SK-N-SH (cell line): ENCODE measurements around the gene ZNF366. TPM values are rescaled to one million over a fixed set of nuclear protein-coding genes. Genes with fewer than 3 reads are reported as not detected.

Experiments
- CTCF ChIA-PET: fragments of 300-600, 350-600 bp; formaldehyde crosslinking; extraction: SDS; loops from one replicate; lab custom pipeline; 2021; lab: Yijun Ruan, JAX
- POLR2A ChIA-PET: fragments of 350-600 bp; sonication (Branson Sonifier 250); formaldehyde crosslinking; extraction: SDS; loops from one replicate; lab custom pipeline; 2020; ENCODE audit warnings: antibody characterized with exemption, inconsistent platforms; lab: Yijun Ruan, JAX
- DNase-seq: peaks from one replicate; pipeline ENCODE4 v3.0.0; 2012
- H2AFZ ChIP-seq: fragments of 200-600 bp; sonication (generic); 2 replicates; pipeline ENCODE4 v1.8.1; 2016; ENCODE audit warnings: antibody characterized with exemption, mild to moderate bottlenecking, low read depth
- H3F3A ChIP-seq: fragments of 200-600 bp; sonication (generic); replicated peaks from 2 replicates; pipeline ENCODE3; 2016; ENCODE audit warnings: antibody characterized with exemption, mild to moderate bottlenecking; ENCODE audit not compliant: insufficient read depth
- H3K27ac ChIP-seq, 2 experiments: fragments of 200-500 bp in 1 of 2; fragments of 200-600 bp in 1 of 2; sonication (Bioruptor generic) in 1 of 2; sonication (generic), shearing (Covaris generic) in 1 of 2; 2 replicates each; pipeline versions ENCODE4 v1.5.1 to v1.6.1; 2014 to 2016; ENCODE audit warnings: low read depth in 2 of 2, inconsistent platforms in 1 of 2, low read length in 1 of 2, mild to moderate bottlenecking in 1 of 2, mixed read lengths in 1 of 2
- H3K27me3 ChIP-seq: fragments of 200-600 bp; sonication (generic), shearing (Covaris generic); 2 replicates; pipeline ENCODE4 v1.6.1; 2016; ENCODE audit warnings: mixed run types; ENCODE audit not compliant: insufficient read depth
- H3K36me3 ChIP-seq, 2 experiments: fragments of 200-500 bp in 1 of 2; fragments of 200-600 bp in 1 of 2; sonication (Bioruptor generic) in 1 of 2; sonication (generic) in 1 of 2; replicated peaks in 1 of 2; 2 replicates each; pipeline versions ENCODE3 to v1.5.1; 2014 to 2016; ENCODE audit warnings: low read length in 1 of 2, mild to moderate bottlenecking in 1 of 2; ENCODE audit not compliant: insufficient read depth in 2 of 2, control insufficient read depth in 1 of 2
- H3K4me1 ChIP-seq, 2 experiments: fragments of 200-500 bp in 1 of 2; fragments of 200-600 bp in 1 of 2; sonication (Bioruptor generic) in 1 of 2; sonication (generic), shearing (Covaris generic) in 1 of 2; 2 replicates each; pipeline versions ENCODE4 v1.5.1 to v1.6.1; 2014 to 2016; ENCODE audit warnings: low read depth in 1 of 2, low read length in 1 of 2, mixed run types in 1 of 2; ENCODE audit not compliant: insufficient read depth in 2 of 2, control insufficient read depth in 1 of 2
- H3K4me2 ChIP-seq: fragments of 200-600 bp; sonication (generic), shearing (Covaris generic); 2 replicates; pipeline ENCODE4 v1.6.1; 2017; ENCODE audit warnings: mixed run types
- H3K4me3 ChIP-seq, 2 experiments: fragments of 200-500 bp in 1 of 2; fragments of 200-600 bp in 1 of 2; sonication (Bioruptor generic) in 1 of 2; sonication (generic), shearing (Covaris generic) in 1 of 2; 2 replicates each; pipeline versions ENCODE4 v1.5.1 to v1.8.1; 2014 to 2016; ENCODE audit warnings: low read depth in 2 of 2, inconsistent platforms in 1 of 2, low read length in 1 of 2, mild to moderate bottlenecking in 1 of 2, mixed read lengths in 1 of 2, moderate library complexity in 1 of 2
- H3K79me2 ChIP-seq: fragments of 200-600 bp; sonication (generic); 2 replicates; pipeline ENCODE4 v1.8.1; 2017; ENCODE audit warnings: mild to moderate bottlenecking; ENCODE audit not compliant: insufficient read depth
- H3K9ac ChIP-seq: fragments of 200-600 bp; sonication (generic); 2 replicates; pipeline ENCODE4 v1.6.1; 2017; ENCODE audit warnings: mixed run types
- H3K9me2 ChIP-seq: fragments of 200-600 bp; sonication (generic); 2 replicates; pipeline ENCODE4 v1.6.1; 2017; ENCODE audit warnings: mixed run types
- H3K9me3 ChIP-seq: fragments of 200-600 bp; sonication (generic); 2 replicates; pipeline ENCODE4 v1.6.1; 2017; ENCODE audit warnings: mixed run types, mild to moderate bottlenecking, moderate library complexity
- H4K20me1 ChIP-seq: fragments of 200-600 bp; sonication (generic); 2 replicates; pipeline ENCODE4 v1.6.1; 2017; ENCODE audit warnings: mild to moderate bottlenecking, mixed run types; ENCODE audit not compliant: insufficient read depth
- ELF1 ChIP-seq: IDR thresholded peaks from 2 replicates; pipeline ENCODE4 v1.4.0; 2012
- EP300 ChIP-seq, 2 experiments: IDR thresholded peaks; 2 replicates each; pipeline versions ENCODE4 v1.4.0 to v1.6.1; 2012; ENCODE audit warnings: borderline replicate concordance in 1 of 2, low read depth in 1 of 2, low read length in 1 of 2
- FOSL2 ChIP-seq: IDR thresholded peaks from 2 replicates; pipeline ENCODE4 v1.4.0; 2012; ENCODE audit warnings: low read depth, mild to moderate bottlenecking, moderate library complexity, borderline replicate concordance
- JUND ChIP-seq: IDR thresholded peaks from 2 replicates; pipeline ENCODE4 v1.4.0; 2012
- NFIC ChIP-seq: IDR thresholded peaks from 2 replicates; pipeline ENCODE4 v1.4.0; 2012; ENCODE audit warnings: borderline replicate concordance
- RCOR1 ChIP-seq: fragments of 150-350 bp; IDR thresholded peaks from 2 replicates; pipeline ENCODE4 v1.6.1; 2017; ENCODE audit warnings: antibody characterized with exemption, low read length
- RFX5 ChIP-seq: IDR thresholded peaks from 2 replicates; pipeline ENCODE4 v1.6.1; 2012; ENCODE audit warnings: mild to moderate bottlenecking, improper control_type of control experiment, low read length
- SMC3 ChIP-seq: IDR thresholded peaks from 2 replicates; pipeline ENCODE4 v1.6.1; 2012; ENCODE audit warnings: low read depth, low read length, improper control_type of control experiment
- TCF12 ChIP-seq: IDR thresholded peaks from 2 replicates; pipeline ENCODE4 v1.4.0; 2012
- TEAD4 ChIP-seq: IDR thresholded peaks from 2 replicates; pipeline ENCODE4 v1.4.0; 2012; ENCODE audit warnings: mild to moderate bottlenecking, borderline replicate concordance; ENCODE audit not compliant: insufficient read depth
- YY1 ChIP-seq: IDR thresholded peaks from 2 replicates; pipeline ENCODE4 v1.4.0; 2012; ENCODE audit warnings: low read depth, mild to moderate bottlenecking
- WGBS: methylation state at CpG from one replicate; pipeline ENCODE4 v1.1.6; 2017; ENCODE audit warnings: low lambda C conversion rate; 5-methylcytosine and 5-hydroxymethylcytosine counted together
- polyA plus RNA-seq, 3 experiments: library from polyadenylated mRNA; depleted of rRNA; stranded (reverse); fragments of >200 nt; gene quantifications; 2 replicates each; pipeline ENCODE4 v1.2.3, GENCODE V29; 2012
- TF ChIP-seq, protein P1 (sequence below): fragments of 150-350 bp; IDR thresholded peaks from 2 replicates; pipeline ENCODE4 v1.6.1; 2016; ENCODE audit warnings: mild to moderate bottlenecking, low read depth, low read length
- TF ChIP-seq, protein P2 (sequence below): IDR thresholded peaks from 2 replicates; pipeline ENCODE4 v1.4.0; 2012; ENCODE audit warnings: low read depth, borderline replicate concordance
- TF ChIP-seq, protein P3 (sequence below): IDR thresholded peaks from 2 replicates; pipeline ENCODE4; 2012
- TF ChIP-seq, protein P4 (sequence below): IDR thresholded peaks from 2 replicates; pipeline ENCODE4 v1.4.0; 2012; ENCODE audit warnings: low read depth

The ZNF366 gene
- polyA plus RNA-seq, 1 of the 3 experiments (the other 2 are of a cell fraction): not detected

DNA sequence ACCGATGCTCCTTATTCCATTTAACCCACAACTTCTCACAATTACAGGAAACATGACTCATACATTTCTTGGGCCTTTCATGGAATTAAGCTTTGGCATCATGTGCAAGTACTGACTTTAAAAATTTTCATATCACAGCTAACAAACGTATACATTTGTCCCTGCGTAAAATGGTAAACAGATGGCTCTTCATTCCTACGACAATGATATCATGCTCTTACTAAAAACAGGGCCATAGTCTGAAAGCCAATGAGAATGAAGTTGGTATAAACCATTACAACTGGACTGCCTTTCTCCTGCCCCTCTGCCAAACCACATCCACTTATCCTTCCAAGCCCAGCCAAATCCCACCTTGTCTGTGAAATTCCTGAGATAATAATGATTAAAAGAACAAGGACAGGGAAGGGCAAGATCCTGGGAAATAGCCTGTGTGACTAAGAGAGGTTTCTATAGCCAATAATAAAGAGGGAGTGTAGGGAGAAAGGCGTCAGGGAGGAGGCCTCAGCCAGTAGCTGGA, 44.9 kb upstream of the ZNF366 start:
- Histone ChIP-seq H3K79me2 (no peaks in the 10 kb centered on the region), H3K4me2 (0 out of 2 replicates have a peak overlapping the region, but pooled peaks have one; percentile 1), H3K9me2 (no peaks in the 10 kb centered on the region), H3K36me3 (no peaks in the 10 kb centered on the region), H3F3A (peaks cover 12% of the 10 kb centered on the region), H3K4me3 (no peak overlapping the region), H3K9ac (no peak overlapping the region), H3K9me3 (peaks cover 7% of the 10 kb centered on the region; the same call in 1 of the 2 replicates), H3K4me1 (peaks cover 0 to 7% of the 10 kb centered on the region in 2 experiments; a peak in 2 of 4 replicates), H3K27me3 (no peaks in the 10 kb centered on the region), H2AFZ (peak overlapping the region; percentile 39), H4K20me1 (no peaks in the 10 kb centered on the region), H3K27ac (peak overlapping the region in 1 of 2 experiments; percentile 67; a peak in 3 of 4 replicates)
- DNase-seq: no peak
- TF ChIP-seq, protein P1, sequence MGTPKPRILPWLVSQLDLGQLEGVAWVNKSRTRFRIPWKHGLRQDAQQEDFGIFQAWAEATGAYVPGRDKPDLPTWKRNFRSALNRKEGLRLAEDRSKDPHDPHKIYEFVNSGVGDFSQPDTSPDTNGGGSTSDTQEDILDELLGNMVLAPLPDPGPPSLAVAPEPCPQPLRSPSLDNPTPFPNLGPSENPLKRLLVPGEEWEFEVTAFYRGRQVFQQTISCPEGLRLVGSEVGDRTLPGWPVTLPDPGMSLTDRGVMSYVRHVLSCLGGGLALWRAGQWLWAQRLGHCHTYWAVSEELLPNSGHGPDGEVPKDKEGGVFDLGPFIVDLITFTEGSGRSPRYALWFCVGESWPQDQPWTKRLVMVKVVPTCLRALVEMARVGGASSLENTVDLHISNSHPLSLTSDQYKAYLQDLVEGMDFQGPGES: no peak
- TF ChIP-seq TEAD4 (peak; percentile 46), YY1 (no peak), RFX5 (no peak), EP300 (IDR thresholded peaks at IDR 0.05; ENCODE audit: borderline replicate concordance in 1 of 2, low read depth in 1 of 2, low read length in 1 of 2) (peak in 1 of 2 experiments; percentile 18; a peak in 1 of 4 replicates), ELF1 (no peak), FOSL2 (peak; percentile 68), JUND (peak; percentile 51), TCF12 (peak; percentile 76), NFIC (peak; percentile 72; the same call in 1 of the 2 replicates), RCOR1 (no peak), SMC3 (no peak)
- TF ChIP-seq, protein P2, sequence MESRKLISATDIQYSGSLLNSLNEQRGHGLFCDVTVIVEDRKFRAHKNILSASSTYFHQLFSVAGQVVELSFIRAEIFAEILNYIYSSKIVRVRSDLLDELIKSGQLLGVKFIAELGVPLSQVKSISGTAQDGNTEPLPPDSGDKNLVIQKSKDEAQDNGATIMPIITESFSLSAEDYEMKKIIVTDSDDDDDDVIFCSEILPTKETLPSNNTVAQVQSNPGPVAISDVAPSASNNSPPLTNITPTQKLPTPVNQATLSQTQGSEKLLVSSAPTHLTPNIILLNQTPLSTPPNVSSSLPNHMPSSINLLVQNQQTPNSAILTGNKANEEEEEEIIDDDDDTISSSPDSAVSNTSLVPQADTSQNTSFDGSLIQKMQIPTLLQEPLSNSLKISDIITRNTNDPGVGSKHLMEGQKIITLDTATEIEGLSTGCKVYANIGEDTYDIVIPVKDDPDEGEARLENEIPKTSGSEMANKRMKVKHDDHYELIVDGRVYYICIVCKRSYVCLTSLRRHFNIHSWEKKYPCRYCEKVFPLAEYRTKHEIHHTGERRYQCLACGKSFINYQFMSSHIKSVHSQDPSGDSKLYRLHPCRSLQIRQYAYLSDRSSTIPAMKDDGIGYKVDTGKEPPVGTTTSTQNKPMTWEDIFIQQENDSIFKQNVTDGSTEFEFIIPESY: no peak
- TF ChIP-seq, protein P3, sequence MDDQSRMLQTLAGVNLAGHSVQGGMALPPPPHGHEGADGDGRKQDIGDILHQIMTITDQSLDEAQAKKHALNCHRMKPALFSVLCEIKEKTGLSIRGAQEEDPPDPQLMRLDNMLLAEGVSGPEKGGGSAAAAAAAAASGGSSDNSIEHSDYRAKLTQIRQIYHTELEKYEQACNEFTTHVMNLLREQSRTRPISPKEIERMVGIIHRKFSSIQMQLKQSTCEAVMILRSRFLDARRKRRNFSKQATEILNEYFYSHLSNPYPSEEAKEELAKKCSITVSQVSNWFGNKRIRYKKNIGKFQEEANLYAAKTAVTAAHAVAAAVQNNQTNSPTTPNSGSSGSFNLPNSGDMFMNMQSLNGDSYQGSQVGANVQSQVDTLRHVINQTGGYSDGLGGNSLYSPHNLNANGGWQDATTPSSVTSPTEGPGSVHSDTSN: peak; percentile 38; the same call in 1 of the 2 replicates
- TF ChIP-seq, protein P4, sequence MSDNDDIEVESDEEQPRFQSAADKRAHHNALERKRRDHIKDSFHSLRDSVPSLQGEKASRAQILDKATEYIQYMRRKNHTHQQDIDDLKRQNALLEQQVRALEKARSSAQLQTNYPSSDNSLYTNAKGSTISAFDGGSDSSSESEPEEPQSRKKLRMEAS: peak; percentile 58
- CTCF ChIA-PET: no interaction called here
- POLR2A ChIA-PET: no interaction called here
- 40% methylated on average over 5 of the region's 5 CpGs for WGBS
